PC-3 (cell line): ENCODE data around the gene POLA1.

ENCODE experiments used
- EZH2 ChIP-seq: fragments of 300-600 bp; sonication (generic); IDR thresholded peaks from one replicate; pipeline ENCODE4 v1.6.1; 2017; ENCODE audit warnings: antibody characterized with exemption, mild to moderate bottlenecking, low read length; ENCODE audit not compliant: unreplicated experiment
- EZH2phosphoT487 ChIP-seq: fragments of 300-600 bp; sonication (generic); IDR thresholded peaks from 2 replicates; pipeline ENCODE4 v1.6.1; 2018; ENCODE audit warnings: mild to moderate bottlenecking, antibody characterized with exemption, low read length, borderline replicate concordance

DNA sequence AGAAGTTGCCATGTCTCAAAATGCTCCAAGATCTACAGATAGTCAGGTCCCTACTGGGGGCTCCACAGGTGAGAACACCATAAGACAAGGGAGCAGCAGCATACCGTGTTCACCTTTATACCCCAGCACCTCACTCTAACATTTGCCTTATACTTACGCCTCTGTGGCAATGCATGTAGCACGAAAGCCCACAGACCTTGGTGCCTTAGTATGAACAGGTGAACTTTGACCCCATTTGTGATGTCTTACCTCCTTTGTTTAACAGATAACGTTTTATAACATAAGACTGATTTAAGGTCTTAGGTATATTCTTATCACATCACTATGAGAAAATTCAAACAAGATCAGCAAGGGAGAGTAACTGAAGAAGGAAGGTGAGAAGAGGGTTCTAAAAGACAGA is 193.2 kb downstream of the POLA1 start:
- TF ChIP-seq EZH2 (no peak), EZH2phosphoT487 (no peak)
